GM23338 (cell line): ENCODE data around the gene CD70. TPM values are rescaled to one million over a fixed set of nuclear protein-coding genes. Genes with fewer than 3 reads are reported as not detected.

Source experiments
- ATAC-seq: fragments of 200-7000 bp; cut with Tn5 transposase; 3 replicates; pipeline ENCODE4 v1.9.1; 2020
- DNase-seq: peaks from one replicate; pipeline ENCODE4 v3.0.0-alpha.2; 2015; ENCODE audit warnings: low spot score
- H2AFZ ChIP-seq: fragments of 200-600 bp; sonication (generic); 2 replicates; pipeline ENCODE4 v1.8.0; 2016; ENCODE audit warnings: antibody characterized with exemption, mild to moderate bottlenecking, moderate library complexity
- H3F3A ChIP-seq: fragments of 200-600 bp; sonication (generic); replicated peaks from 2 replicates; pipeline ENCODE4 v1.8.0; 2017; ENCODE audit warnings: antibody characterized with exemption, mixed run types, low read depth
- H3K27ac ChIP-seq: fragments of 200-600 bp; sonication (generic); 2 replicates; pipeline ENCODE4 v1.6.1; 2016; ENCODE audit warnings: low read depth
- H3K27me3 ChIP-seq: fragments of 200-600 bp; sonication (generic); 2 replicates; pipeline ENCODE4 v1.8.0; 2016; ENCODE audit warnings: mild to moderate bottlenecking, mixed run types, moderate library complexity; ENCODE audit not compliant: insufficient read depth
- H3K36me3 ChIP-seq: fragments of 200-600 bp; sonication (generic); 2 replicates; pipeline ENCODE4 v1.8.0; 2016; ENCODE audit warnings: mild to moderate bottlenecking; ENCODE audit not compliant: insufficient read depth
- H3K4me1 ChIP-seq: fragments of 200-600 bp; sonication (generic); 2 replicates; pipeline ENCODE4 v1.8.0; 2016; ENCODE audit warnings: mild to moderate bottlenecking, moderate library complexity; ENCODE audit not compliant: insufficient read depth
- H3K4me2 ChIP-seq: fragments of 200-600 bp; sonication (generic); 2 replicates; pipeline ENCODE4 v1.7.1; 2017; ENCODE audit warnings: mixed run types
- H3K4me3 ChIP-seq: fragments of 200-600 bp; sonication (generic); 2 replicates; pipeline ENCODE4 v1.6.1; 2016; ENCODE audit warnings: mixed run types
- H3K79me2 ChIP-seq: fragments of 200-600 bp; sonication (generic); replicated peaks from 2 replicates; pipeline ENCODE4 v1.8.0; 2017; ENCODE audit warnings: mild to moderate bottlenecking; ENCODE audit not compliant: insufficient read depth
- H3K9me2 ChIP-seq: fragments of 200-600 bp; sonication (generic); 2 replicates; pipeline ENCODE4 v1.8.0; 2017; ENCODE audit not compliant: insufficient read depth
- H4K20me1 ChIP-seq: fragments of 200-600 bp; sonication (generic); replicated peaks from 2 replicates; pipeline ENCODE4 v1.8.0; 2017; ENCODE audit warnings: mild to moderate bottlenecking; ENCODE audit not compliant: insufficient read depth
- H3K27ac Mint-ChIP-seq: 2 replicates; pipeline ENCODE4 v1.8.0; 2020; ENCODE audit warnings: inconsistent platforms, mild to moderate bottlenecking, moderate library complexity, mixed read lengths
- H3K27me3 Mint-ChIP-seq: 3 replicates; pipeline ENCODE4 v1.8.0; 2022; ENCODE audit warnings: low read depth, mild to moderate bottlenecking, moderate library complexity, mixed read lengths, inconsistent platforms; ENCODE audit not compliant: insufficient read depth, poor library complexity
- H3K36me3 Mint-ChIP-seq: 3 replicates; pipeline ENCODE4 v1.8.0; 2021; ENCODE audit warnings: low read depth, mild to moderate bottlenecking, inconsistent platforms, moderate library complexity, mixed read lengths
- H3K4me1 Mint-ChIP-seq: 3 replicates; pipeline ENCODE4 v1.8.0; 2020; ENCODE audit warnings: mild to moderate bottlenecking, inconsistent platforms, mixed read lengths
- H3K4me3 Mint-ChIP-seq: 3 replicates; pipeline ENCODE4 v1.8.0; 2021; ENCODE audit warnings: moderate library complexity, mild to moderate bottlenecking, inconsistent platforms, mixed read lengths
- H3K9me3 Mint-ChIP-seq: 3 replicates; pipeline ENCODE4 v1.8.0; 2020; ENCODE audit warnings: moderate library complexity, mild to moderate bottlenecking, inconsistent platforms, mixed read lengths
- CREB1 ChIP-seq: fragments of 250-450 bp; sonication (Bioruptor Pico); IDR thresholded peaks from 2 replicates; pipeline ENCODE4 v1.5.0; 2020; ENCODE audit warnings: low read depth, mild to moderate bottlenecking, moderate library complexity
- EZH2 ChIP-seq: fragments of 200-600 bp; sonication (generic); IDR thresholded peaks from one replicate; pipeline ENCODE4 v1.8.0; 2017; ENCODE audit warnings: antibody characterized with exemption, mild to moderate bottlenecking, low read depth; ENCODE audit not compliant: unreplicated experiment
- EZH2phosphoT487 ChIP-seq: fragments of 200-600 bp; sonication (generic); IDR thresholded peaks from one replicate; pipeline ENCODE4 v1.8.1; 2018; ENCODE audit warnings: antibody characterized with exemption; ENCODE audit not compliant: unreplicated experiment
- JUNB ChIP-seq: IDR thresholded peaks from one replicate; pipeline ENCODE4 v1.6.1; 2016; ENCODE audit warnings: antibody characterized with exemption; ENCODE audit not compliant: unreplicated experiment
- NANOG ChIP-seq: IDR thresholded peaks from 2 replicates; pipeline ENCODE4 v1.6.1; 2016; ENCODE audit warnings: antibody characterized with exemption, borderline replicate concordance
- POLR2AphosphoS5 ChIP-seq: IDR thresholded peaks from 2 replicates; pipeline ENCODE4 v1.6.1; 2016; ENCODE audit warnings: antibody characterized with exemption, low read depth
- STAT1 ChIP-seq: IDR thresholded peaks from one replicate; pipeline ENCODE4 v1.6.1; 2016; ENCODE audit warnings: antibody characterized with exemption; ENCODE audit not compliant: unreplicated experiment
- ZNF114 ChIP-seq: fragments of 250-450 bp; sonication (Bioruptor Pico); IDR thresholded peaks from 2 replicates; pipeline ENCODE4 v1.5.0; 2020; ENCODE audit warnings: mild to moderate bottlenecking, moderate library complexity
- ZNF331 ChIP-seq: fragments of 250-450 bp; sonication (Bioruptor Pico); IDR thresholded peaks from 2 replicates; pipeline ENCODE4 v1.5.0; 2020; ENCODE audit warnings: low read depth, mild to moderate bottlenecking, moderate library complexity
- polyA plus RNA-seq: library from polyadenylated mRNA; unstranded; fragments of >200 nt; fragmentation: Nextera tagmentation; extraction: Ambion mirVana; gene quantifications from 2 replicates; pipeline ENCODE4 v1.2.1, GENCODE V29; 2016
- total RNA-seq: library from RNA; depleted of rRNA; stranded (reverse); fragments of >200 nt; shearing (Covaris generic); gene quantifications from 2 replicates; pipeline ENCODE4 v1.2.3, GENCODE V29; 2014
- TF ChIP-seq, protein P1 (sequence below): IDR thresholded peaks from 2 replicates; pipeline ENCODE4 v1.6.1; 2016; ENCODE audit warnings: antibody characterized with exemption
- TF ChIP-seq, protein P2 (sequence below): fragments of 250-450 bp; sonication (Bioruptor Pico); IDR thresholded peaks from 2 replicates; pipeline ENCODE4 v1.5.0; 2020; ENCODE audit warnings: mild to moderate bottlenecking, moderate library complexity
- TF ChIP-seq, protein P3 (sequence below): IDR thresholded peaks from one replicate; pipeline ENCODE4 v1.6.1; 2018; ENCODE audit warnings: antibody characterized with exemption; ENCODE audit not compliant: unreplicated experiment
- TF ChIP-seq, protein P4 (sequence below), 2 experiments: fragments of 200-600 bp in 1 of 2; sonication (generic) in 1 of 2; conservative IDR thresholded peaks; 2 replicates each; pipeline versions ENCODE4 v1.5.1 to v1.6.1; 2016 to 2017; ENCODE audit warnings: antibody characterized with exemption in 2 of 2, low read depth in 2 of 2, mild to moderate bottlenecking in 2 of 2, moderate library complexity in 1 of 2

The CD70 gene
- total and polyA plus RNA-seq, 2 experiments from 2014 or later: 2.0 to 7.3 TPM

DNA sequence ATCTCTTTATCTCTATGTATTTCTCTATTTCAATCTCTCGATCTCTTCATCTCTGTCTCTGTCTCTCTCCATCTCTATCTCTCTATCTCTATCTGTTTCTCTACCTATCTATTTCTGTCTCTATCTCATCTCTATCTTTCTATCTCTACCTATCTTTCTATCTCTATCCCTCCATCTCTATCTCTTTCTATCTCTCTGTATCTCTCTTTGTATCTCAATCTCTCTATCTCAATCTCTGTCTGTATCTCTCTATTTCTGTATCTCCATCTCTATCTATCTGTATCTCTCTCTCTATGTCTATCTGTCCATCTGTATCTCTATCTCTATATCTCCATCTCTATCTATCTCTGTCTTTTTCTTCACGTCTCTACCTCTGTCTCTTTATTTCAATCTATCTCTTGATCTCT is 34.9 kb downstream of the CD70 start:
- TF ChIP-seq, protein P1, sequence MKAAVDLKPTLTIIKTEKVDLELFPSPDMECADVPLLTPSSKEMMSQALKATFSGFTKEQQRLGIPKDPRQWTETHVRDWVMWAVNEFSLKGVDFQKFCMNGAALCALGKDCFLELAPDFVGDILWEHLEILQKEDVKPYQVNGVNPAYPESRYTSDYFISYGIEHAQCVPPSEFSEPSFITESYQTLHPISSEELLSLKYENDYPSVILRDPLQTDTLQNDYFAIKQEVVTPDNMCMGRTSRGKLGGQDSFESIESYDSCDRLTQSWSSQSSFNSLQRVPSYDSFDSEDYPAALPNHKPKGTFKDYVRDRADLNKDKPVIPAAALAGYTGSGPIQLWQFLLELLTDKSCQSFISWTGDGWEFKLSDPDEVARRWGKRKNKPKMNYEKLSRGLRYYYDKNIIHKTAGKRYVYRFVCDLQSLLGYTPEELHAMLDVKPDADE: no peak
- TF ChIP-seq EZH2phosphoT487: no peak
- no peak for TF ChIP-seq STAT1
- TF ChIP-seq POLR2AphosphoS5: no peak
- no peak for TF ChIP-seq NANOG
- no peak for TF ChIP-seq JUNB
- TF ChIP-seq, protein P2, sequence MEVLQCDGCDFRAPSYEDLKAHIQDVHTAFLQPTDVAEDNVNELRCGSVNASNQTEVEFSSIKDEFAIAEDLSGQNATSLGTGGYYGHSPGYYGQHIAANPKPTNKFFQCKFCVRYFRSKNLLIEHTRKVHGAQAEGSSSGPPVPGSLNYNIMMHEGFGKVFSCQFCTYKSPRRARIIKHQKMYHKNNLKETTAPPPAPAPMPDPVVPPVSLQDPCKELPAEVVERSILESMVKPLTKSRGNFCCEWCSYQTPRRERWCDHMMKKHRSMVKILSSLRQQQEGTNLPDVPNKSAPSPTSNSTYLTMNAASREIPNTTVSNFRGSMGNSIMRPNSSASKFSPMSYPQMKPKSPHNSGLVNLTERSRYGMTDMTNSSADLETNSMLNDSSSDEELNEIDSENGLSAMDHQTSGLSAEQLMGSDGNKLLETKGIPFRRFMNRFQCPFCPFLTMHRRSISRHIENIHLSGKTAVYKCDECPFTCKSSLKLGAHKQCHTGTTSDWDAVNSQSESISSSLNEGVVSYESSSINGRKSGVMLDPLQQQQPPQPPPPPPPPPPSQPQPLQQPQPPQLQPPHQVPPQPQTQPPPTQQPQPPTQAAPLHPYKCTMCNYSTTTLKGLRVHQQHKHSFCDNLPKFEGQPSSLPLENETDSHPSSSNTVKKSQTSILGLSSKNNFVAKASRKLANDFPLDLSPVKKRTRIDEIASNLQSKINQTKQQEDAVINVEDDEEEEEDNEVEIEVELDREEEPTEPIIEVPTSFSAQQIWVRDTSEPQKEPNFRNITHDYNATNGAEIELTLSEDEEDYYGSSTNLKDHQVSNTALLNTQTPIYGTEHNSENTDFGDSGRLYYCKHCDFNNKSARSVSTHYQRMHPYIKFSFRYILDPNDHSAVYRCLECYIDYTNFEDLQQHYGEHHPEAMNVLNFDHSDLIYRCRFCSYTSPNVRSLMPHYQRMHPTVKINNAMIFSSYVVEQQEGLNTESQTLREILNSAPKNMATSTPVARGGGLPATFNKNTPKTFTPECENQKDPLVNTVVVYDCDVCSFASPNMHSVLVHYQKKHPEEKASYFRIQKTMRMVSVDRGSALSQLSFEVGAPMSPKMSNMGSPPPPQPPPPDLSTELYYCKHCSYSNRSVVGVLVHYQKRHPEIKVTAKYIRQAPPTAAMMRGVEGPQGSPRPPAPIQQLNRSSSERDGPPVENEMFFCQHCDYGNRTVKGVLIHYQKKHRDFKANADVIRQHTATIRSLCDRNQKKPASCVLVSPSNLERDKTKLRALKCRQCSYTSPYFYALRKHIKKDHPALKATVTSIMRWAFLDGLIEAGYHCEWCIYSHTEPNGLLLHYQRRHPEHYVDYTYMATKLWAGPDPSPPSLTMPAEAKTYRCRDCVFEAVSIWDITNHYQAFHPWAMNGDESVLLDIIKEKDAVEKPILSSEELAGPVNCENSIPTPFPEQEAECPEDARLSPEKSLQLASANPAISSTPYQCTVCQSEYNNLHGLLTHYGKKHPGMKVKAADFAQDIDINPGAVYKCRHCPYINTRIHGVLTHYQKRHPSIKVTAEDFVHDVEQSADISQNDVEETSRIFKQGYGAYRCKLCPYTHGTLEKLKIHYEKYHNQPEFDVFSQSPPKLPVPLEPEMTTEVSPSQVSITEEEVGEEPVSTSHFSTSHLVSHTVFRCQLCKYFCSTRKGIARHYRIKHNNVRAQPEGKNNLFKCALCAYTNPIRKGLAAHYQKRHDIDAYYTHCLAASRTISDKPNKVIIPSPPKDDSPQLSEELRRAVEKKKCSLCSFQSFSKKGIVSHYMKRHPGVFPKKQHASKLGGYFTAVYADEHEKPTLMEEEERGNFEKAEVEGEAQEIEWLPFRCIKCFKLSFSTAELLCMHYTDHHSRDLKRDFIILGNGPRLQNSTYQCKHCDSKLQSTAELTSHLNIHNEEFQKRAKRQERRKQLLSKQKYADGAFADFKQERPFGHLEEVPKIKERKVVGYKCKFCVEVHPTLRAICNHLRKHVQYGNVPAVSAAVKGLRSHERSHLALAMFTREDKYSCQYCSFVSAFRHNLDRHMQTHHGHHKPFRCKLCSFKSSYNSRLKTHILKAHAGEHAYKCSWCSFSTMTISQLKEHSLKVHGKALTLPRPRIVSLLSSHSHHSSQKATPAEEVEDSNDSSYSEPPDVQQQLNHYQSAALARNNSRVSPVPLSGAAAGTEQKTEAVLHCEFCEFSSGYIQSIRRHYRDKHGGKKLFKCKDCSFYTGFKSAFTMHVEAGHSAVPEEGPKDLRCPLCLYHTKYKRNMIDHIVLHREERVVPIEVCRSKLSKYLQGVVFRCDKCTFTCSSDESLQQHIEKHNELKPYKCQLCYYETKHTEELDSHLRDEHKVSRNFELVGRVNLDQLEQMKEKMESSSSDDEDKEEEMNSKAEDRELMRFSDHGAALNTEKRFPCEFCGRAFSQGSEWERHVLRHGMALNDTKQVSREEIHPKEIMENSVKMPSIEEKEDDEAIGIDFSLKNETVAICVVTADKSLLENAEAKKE (CRISPR knock-in tag): no peak
- TF ChIP-seq, protein P3, sequence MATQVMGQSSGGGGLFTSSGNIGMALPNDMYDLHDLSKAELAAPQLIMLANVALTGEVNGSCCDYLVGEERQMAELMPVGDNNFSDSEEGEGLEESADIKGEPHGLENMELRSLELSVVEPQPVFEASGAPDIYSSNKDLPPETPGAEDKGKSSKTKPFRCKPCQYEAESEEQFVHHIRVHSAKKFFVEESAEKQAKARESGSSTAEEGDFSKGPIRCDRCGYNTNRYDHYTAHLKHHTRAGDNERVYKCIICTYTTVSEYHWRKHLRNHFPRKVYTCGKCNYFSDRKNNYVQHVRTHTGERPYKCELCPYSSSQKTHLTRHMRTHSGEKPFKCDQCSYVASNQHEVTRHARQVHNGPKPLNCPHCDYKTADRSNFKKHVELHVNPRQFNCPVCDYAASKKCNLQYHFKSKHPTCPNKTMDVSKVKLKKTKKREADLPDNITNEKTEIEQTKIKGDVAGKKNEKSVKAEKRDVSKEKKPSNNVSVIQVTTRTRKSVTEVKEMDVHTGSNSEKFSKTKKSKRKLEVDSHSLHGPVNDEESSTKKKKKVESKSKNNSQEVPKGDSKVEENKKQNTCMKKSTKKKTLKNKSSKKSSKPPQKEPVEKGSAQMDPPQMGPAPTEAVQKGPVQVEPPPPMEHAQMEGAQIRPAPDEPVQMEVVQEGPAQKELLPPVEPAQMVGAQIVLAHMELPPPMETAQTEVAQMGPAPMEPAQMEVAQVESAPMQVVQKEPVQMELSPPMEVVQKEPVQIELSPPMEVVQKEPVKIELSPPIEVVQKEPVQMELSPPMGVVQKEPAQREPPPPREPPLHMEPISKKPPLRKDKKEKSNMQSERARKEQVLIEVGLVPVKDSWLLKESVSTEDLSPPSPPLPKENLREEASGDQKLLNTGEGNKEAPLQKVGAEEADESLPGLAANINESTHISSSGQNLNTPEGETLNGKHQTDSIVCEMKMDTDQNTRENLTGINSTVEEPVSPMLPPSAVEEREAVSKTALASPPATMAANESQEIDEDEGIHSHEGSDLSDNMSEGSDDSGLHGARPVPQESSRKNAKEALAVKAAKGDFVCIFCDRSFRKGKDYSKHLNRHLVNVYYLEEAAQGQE: no peak
- TF ChIP-seq ZNF331: no peak
- TF ChIP-seq CREB1: no peak
- TF ChIP-seq EZH2: no peak
- TF ChIP-seq ZNF114 (CRISPR knock-in tag): no peak
- TF ChIP-seq, protein P4, sequence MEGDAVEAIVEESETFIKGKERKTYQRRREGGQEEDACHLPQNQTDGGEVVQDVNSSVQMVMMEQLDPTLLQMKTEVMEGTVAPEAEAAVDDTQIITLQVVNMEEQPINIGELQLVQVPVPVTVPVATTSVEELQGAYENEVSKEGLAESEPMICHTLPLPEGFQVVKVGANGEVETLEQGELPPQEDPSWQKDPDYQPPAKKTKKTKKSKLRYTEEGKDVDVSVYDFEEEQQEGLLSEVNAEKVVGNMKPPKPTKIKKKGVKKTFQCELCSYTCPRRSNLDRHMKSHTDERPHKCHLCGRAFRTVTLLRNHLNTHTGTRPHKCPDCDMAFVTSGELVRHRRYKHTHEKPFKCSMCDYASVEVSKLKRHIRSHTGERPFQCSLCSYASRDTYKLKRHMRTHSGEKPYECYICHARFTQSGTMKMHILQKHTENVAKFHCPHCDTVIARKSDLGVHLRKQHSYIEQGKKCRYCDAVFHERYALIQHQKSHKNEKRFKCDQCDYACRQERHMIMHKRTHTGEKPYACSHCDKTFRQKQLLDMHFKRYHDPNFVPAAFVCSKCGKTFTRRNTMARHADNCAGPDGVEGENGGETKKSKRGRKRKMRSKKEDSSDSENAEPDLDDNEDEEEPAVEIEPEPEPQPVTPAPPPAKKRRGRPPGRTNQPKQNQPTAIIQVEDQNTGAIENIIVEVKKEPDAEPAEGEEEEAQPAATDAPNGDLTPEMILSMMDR (conservative IDR thresholded peaks at IDR 0.05; ENCODE audit: low read depth in 2 of 2): no peak
- peak overlapping the region; percentile 72; the same call in 1 of the 2 replicates for H2AFZ ChIP-seq

More for the DNA sequence above, 34.9 kb downstream of the CD70 start:
- Mint-ChIP-seq H3K4me3 (no peak overlapping the region), H3K27me3 (peaks cover 6% of the 10 kb centered on the region), H3K27ac (no peak overlapping the region), H3K9me3 (peaks cover 47% of the 10 kb centered on the region), H3K36me3 (peaks cover 13% of the 10 kb centered on the region; the same call in 2 of the 3 replicates), H3K4me1 (no peaks in the 10 kb centered on the region)
- Histone ChIP-seq H3F3A (no peaks in the 10 kb centered on the region), H3K27me3 (no peaks in the 10 kb centered on the region), H3K36me3 (no peaks in the 10 kb centered on the region), H3K4me3 (no peak overlapping the region), H3K4me1 (peaks cover 11% of the 10 kb centered on the region), H3K4me2 (no peak overlapping the region), H3K9me2 (no peaks in the 10 kb centered on the region), H4K20me1 (no peaks in the 10 kb centered on the region), H3K27ac (no peak overlapping the region), H3K79me2 (no peaks in the 10 kb centered on the region)
- DNase-seq (no peak), ATAC-seq (no peak)
